Measurements from ENCODE around the gene IFITM2. TPM values are rescaled to one million over a fixed set of nuclear protein-coding genes. Genes with fewer than 3 reads are reported as not detected.
"Not testable (repeated sequence)": the region's sequence is repeated elsewhere in the genome, so short reads cannot be mapped to it uniquely, and the experiment has no call there.

IFITM2 gene
- total RNA-seq, 1 donor from 2014 or later, result 126 TPM

DNA sequence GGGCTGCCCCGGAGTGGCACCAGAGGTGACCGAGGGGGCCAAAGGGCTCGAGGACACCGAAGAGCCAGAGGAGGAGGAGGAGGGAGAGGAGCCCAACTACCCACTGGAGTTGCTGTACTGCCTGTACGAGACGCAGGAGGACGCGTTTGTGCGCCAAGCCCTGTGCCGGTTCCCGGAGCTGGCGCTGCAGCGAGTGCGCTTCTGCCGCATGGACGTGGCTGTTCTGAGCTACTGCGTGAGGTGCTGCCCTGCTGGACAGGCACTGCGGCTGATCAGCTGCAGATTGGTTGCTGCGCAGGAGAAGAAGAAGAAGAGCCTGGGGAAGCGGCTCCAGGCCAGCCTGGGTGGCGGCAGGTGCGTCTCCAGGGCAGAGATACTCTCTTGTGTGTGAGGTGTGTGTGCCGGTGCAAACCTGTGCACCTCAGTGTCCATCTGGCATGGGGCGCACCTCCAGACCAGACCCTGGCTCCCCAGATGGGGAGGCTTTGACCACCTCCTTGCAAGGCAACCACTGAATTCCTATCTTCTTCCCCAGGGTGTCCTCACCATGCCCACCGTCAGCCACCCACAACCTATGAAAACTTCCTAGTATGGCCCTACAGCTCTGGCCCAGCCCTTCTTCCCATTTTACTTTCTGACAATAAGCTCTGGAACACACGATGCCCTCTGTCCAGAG lies 26.0 kb upstream of the IFITM2 start:
- no peak for DNase-seq (ENCODE audit: low read depth)

DNA sequence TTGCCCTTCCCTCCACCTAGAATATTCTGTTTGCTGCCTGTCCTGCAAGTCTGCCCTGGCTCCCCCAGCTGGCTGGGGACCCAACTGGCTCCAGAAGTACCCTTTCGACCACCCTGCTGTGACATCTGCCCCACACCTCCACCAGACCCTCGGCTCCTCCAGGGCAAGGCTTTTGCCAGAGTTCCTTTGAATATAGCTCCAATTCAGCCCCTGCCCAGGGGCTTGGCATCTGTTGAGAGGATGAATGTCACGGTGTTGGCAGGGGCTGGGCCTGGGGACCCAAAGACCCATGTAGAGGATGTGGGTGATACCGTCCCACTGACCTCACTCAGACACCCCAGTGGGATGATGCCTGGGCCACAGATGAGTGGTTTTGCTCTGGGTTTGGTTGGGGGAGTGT lies 25.4 kb upstream of the IFITM2 start:
- no peak for DNase-seq (ENCODE audit: low read depth)

DNA sequence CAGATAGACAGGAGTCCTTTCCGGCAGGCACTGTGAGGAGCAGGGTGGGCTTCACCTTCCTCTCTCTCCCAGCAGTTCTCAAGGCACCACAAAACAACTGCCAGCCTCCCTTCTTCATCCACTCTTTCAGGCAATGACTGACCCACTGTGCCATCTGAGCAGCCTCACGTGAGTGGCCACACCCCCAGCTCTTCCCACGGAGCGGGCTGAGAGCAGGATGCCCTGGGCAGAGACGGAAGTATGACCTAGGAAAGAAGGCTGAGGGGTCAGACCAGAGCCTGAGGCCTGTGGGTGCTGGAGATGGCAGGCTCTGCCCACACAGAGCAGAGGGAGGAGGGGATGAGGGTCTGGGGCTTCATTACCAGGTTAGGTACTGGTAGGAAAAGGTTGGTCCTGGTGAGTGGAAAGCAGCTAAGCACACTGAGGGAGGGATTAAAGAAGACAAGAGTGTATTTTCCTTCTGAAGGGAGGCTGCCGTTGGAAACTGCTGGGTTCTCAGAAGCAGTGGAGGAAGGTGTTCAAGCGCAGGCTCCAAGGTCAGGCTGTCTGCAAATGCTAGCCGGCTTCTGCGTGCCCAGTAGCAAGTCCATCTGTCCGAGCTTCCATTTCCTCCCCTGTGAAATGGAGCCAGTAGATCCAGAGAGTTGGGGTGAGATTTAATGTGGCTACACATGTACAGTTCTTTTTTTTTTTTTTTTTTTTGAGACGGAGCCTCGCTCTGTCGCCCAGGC lies 24.8 kb upstream of the IFITM2 start:
- no peak for DNase-seq (ENCODE audit: low read depth)

DNA sequence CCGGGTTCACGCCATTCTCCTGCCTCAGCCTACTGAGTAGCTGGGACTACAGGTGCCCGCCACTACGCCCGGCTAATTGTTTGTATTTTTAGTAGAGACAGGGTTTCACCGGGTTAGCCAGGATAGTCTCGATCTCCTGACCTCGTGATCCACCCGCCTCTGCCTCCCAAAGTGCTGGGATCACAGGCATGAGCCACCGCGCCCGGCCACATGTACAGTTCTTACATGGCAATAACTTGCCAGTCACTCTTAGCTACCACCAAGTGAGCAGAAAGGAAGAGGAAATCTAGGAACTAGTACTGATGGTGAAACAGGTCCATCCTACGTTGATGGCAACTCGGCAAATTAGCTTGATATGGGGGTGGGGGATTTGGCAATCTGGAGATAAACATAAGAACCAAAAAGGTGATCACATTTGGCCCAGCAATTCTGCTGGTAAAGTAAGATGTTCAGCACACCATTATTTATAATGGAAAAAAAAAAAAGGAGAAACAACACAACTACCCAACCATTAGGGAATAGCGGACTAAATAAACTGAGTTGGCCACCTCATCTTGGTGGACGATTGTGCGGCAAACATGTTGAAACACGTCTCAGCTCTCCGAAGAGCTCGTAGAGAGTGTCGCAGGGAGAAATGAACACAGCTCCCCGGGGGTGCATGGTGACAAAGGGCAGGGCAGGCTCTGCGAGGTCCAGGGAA lies 24.1 kb upstream of the IFITM2 start:
- DNase-seq (ENCODE audit: low read depth), result no peak

DNA sequence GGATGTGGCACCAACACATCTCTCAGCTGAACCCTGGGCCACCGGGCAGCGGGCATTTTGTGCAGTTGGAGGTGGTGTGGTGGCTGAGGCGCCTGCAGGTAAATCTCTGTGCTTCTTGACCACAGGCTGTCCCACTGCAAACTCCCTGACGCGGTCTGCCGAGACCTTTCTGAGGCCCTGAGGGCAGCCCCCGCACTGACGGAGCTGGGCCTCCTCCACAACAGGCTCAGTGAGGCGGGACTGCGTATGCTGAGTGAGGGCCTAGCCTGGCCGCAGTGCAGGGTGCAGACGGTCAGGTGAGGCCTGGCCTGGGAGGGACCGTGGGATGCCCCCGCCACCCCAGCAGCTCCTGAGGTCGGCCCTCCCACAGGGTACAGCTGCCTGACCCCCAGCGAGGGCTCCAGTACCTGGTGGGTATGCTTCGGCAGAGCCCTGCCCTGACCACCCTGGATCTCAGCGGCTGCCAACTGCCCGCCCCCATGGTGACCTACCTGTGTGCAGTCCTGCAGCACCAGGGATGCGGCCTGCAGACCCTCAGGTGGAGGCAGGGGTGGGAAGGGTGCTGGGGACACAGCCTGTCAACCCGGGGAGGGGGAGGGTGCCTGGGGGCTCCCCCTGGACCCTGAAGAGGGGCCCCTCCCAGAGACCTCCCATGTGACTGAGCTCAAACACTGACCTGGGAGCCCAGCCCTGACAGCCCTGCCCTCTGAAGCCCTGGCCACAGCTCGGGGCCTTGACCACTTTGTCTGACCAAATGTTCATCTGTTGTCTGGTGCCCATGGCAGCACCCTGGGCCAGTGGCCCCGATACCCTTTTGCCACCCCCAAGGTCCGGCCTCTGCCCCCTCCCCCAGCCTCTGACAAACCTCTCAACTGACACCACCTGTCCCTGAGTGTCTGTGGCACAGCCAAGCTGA lies 23.3 kb upstream of the IFITM2 start:
- no peak for DNase-seq (ENCODE audit: low read depth)

DNA sequence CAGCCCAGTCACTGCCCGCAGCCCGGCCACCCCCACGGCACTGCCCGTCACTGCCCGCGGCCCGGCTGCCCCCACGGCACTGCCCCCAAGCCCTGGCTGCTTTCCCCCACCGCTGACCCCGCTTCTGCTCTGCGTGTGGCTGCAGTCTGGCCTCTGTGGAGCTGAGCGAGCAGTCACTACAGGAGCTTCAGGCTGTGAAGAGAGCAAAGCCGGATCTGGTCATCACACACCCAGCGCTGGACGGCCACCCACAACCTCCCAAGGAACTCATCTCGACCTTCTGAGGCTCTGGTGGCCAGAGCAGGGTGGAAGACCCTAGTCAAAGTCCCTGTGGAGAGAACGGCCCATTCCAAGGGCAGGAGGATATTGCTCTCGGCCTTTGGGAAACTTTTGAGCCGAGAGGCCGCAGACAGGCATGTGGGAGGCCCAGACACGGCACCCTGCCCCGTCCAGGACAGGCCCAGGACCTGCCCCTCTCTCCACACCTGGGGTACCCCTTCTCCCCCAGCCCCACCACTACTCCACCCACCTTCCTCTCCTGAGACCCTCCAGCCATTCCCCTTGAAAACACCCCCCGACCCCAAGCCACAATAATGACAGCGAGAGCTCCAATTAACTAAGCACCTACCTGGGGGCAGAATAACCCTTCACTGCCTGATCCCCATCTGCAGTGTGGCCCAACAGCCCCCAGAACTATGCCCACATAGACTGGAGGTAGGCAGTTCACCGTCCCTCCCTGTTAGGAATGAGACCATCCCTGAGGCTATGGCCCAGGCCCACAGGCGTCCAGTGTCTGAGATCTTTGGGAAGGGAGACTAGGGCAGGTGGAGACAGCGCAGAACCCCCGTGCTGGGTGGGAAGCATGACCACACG lies 22.4 kb upstream of the IFITM2 start:
- no peak for DNase-seq (ENCODE audit: low read depth)

DNA sequence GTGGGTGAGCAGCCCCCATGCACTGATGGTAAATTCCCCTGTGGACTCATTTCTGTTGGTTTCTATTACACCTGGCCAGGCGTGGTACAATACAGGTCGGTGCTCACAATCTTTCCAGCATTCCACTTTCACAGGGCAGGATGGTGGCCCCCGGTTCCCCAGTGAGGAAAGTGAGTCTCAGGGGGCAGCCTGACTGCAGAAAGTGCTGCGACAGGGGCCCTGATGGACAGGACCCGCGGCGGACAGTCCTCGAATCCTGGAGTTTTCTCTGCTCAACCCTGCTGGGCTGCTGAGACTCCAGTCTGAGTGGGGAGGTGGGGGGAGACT lies 21.8 kb upstream of the IFITM2 start:
- DNase-seq (ENCODE audit: low read depth), result no peak

DNA sequence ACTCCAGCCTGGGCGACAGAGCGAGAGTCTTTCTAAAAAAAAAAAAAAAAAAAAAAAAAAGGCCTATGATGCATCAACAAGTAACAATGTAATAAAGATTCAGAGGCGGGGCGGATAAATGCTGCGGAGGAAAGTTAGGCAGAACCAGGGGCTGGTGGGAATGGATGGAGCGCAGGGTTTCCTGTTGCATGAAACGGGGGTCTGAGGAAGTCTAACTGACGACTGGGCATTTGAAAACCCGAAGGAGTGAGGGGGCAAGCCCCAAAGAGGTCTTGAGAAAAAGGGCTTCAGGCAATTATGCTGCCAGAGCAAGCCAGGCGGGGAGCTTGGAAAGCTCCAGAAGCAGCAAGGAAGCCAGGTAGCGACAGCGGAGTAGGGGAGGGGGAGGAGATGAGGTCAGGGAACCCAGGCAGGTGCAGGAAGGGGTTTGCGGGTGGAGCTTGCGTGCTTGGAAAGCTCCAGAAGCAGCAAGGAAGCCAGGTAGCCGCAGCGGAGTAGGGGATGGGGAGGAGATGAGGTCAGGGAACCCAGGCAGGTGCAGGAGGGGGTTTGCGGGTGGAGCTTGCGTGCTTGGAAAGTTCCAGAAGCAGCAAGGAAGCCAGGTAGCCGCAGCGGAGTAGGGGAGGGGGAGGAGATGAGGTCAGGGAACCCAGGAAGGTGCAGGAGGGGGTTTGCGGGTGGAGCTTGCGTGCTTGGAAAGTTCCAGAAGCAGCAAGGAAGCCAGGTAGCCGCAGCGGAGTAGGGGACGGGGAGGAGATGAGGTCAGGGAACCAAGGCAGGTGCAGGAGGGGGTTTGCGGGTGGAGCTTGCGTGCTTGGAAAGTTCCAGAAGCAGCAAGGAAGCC lies 20.4 kb upstream of the IFITM2 start:
- DNase-seq (ENCODE audit: low read depth), result not testable (repeated sequence)

DNA sequence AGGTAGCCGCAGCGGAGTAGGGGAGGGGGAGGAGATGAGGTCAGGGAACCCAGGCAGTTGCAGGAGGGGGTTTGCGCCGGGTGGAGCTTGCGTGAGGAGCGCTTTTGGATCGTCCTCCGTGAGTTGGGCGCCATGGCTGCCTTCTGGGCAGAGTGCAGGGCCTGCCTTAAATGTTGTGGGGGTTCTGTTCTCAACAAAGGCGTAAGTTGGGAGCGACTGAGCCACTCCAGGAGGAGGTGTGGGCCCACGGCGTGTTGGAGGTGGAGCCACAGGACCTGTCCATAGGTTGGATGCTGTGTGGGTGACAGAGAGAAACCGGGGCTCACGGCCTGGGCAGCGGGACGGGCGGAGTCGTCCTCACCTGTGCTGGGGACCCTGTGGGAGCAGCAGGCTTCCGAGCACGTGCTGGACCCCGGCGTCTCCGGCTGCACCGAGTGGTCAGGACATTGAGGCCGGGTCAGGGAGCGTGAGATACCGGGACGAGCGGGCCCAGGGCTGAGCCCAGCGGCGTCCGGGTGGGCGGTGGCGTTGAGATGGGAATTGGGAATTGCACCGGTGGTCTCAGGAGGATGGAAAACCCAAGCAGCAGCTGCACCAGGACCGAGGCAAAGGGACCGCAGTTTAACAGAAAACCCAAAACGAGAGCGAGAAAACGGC lies 19.7 kb upstream of the IFITM2 start:
- DNase-seq (ENCODE audit: low read depth), result no peak

DNA sequence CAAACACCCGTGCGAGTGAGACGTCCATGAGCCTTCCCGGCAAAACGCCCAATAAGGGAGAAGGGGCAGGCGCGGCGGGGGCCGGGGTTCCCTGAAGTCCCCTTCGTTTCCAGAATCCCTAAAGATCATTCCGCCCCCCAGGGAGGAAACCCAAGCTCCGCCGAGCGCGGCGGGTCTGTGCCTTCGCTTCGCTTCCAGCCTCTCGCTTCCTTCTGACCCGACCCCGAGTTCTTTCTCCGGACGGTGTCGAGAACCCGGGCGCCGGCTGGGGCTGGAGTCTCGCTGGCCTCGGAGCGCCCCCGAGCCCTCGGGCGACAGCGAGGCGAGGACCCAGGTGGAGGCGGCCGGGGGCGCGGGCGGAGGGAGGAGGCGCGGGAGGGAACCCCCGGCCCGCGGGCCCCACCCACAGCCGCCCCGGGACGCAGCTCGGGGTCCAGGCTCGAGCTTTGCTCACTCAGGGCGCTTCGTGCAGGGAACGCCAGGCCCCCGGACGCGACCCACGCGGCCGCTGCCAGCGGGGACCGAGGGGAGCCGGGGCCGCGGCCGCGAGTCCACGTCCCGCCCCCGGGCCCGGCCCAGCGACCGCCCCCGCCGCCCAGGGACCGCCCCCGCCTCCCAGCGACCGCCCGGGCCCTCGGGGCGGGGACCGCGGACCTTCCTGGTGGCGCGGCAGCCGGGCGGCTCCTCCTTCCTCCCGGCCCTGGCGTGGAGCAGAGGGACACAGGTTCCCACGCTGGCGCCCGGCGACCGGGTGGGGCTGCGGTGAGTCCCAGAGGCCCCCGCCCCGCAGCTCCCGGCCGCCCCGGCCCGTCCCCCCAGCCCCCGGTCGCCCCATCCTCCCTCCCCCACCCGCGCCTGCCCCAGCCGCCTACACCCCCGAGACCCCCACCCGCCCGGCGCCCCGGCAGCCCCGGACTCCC lies 18.9 kb upstream of the IFITM2 start, which contains the start of gene PGGHG:
Gene PGGHG (plus strand): TSS at position 649 of the 920 bp plus-strand sequence. CDS start 691 bp downstream, outside the sequence.
- DNase-seq (ENCODE audit: low read depth), result no peak

DNA sequence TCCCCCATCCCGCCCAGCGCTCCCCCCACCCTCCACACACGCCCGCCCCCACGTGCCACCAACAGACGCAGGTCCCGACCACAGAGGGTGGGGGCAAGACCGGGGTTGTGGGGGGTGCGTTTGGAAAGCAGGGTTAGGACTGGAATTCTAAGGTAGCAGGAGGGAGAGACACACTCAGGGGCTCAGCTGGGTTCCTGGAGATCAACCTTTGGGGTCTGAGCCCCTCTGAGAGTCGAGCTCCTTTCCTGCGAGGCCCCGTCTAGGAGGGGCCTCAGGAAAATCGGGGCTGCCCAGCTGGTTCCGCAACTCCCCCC lies 18.3 kb upstream of the IFITM2 start:
- no peak for DNase-seq (ENCODE audit: low read depth)

DNA sequence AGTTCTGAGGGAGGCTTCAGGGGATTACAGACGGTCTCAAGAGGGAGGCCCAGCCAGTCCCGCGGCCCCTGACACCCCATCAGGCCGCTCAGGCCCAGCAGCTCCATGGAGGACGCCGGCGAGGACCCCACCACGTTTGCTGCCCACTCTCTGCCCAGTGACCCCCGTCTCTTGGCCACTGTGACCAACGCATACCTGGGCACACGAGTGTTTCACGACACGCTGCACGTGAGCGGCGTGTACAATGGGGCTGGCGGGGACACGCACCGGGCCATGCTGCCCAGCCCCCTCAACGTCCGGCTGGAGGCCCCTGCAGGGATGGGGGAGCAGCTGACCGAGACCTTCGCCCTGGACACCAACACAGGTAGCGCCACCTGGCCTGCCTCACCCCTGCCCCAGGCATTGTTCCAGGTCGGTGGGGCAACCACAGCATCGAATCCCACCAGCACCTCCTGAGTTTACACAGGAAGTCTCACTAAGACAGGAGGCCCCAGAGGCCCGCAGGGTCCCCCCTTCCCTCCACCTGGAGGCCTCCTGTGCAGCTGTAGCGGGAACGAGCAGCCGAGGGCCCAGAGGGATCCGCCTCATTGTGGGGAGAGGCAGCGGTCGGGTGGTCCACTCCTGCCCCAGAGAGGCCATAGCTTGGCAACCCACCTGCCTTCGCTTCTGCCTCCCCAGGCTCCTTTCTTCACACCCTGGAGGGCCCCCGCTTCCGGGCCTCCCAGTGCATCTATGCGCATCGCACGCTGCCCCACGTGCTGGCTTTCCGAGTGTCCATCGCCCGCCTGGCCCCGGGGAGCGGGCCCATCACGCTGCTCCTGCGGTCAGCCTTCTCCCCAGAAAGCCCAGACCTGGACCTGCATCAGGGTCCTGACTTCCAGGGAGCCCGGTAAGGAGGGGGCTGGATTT lies 17.6 kb upstream of the IFITM2 start:
- no peak for DNase-seq (ENCODE audit: low read depth)

DNA sequence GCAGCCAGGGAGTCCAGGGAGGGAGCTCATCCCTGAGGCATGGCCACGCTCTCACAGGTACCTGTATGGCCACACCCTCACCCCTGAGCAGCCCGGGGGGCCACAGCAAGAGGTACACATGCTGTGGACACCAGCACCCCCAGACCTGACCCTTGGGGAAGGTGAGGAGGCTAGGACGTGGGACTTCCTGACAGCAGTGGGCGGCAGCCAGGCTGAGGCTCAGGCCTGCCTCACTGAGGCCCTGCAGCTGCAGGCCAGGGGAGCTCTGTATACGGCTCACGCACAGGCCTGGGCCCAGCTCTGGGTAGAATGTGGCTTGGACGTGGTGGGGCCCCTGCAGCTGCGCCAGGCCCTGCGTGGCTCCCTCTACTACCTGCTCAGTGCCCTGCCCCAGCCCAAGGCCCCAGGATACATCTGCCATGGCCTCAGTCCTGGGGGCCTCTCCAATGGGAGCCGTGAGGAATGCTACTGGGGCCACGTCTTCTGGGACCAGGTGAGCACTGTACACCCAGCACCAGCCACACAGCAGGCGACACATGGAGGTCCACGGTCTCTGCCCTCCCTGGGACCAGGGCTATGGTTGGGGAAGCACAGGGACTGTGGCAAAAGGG lies 16.9 kb upstream of the IFITM2 start:
- no peak for DNase-seq (ENCODE audit: low read depth)

DNA sequence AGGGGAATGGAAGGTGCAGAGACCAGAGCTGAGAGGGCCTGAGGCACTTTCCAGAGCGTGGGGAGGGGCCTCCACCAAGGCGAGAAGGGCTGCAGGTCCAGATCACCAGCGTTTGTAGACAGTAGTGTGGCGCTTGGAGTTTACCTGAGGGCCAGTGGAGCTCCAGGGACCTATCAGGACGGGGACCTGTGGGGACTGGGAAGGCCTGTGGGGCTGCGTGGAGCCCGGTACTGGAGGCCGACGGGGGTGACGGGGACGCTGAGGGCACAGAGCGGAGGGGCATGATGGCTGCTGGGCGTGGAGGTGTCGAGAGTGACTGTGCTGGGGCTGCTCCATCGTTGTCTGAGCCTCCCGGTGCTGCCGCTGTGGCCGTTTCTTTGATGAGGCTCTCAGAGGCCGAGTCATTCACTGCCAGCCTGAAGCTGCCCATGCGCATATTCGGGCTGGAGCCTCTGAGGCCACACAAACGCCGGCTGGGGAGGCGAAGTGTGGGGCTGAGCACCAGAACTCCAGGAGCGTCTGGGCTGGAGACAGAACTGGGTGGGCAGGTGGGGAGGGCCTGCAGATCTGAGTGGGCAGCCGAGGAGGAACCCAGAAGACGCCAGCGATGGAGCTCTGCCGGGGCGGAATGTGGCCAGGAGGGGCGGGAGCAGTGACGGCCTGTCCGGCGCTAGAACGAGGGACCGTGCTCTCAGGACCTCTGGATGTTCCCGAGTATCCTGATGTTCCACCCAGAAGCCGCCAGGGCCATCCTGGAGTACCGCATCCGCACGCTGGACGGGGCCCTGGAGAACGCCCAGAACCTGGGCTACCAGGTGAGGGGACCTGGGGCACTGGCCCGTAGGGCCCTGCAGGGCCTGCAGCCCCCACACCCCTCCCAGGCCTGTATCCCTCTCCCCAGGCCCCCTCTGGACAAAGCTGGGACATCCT lies 16.1 kb upstream of the IFITM2 start:
- DNase-seq (ENCODE audit: low read depth), result no peak

DNA sequence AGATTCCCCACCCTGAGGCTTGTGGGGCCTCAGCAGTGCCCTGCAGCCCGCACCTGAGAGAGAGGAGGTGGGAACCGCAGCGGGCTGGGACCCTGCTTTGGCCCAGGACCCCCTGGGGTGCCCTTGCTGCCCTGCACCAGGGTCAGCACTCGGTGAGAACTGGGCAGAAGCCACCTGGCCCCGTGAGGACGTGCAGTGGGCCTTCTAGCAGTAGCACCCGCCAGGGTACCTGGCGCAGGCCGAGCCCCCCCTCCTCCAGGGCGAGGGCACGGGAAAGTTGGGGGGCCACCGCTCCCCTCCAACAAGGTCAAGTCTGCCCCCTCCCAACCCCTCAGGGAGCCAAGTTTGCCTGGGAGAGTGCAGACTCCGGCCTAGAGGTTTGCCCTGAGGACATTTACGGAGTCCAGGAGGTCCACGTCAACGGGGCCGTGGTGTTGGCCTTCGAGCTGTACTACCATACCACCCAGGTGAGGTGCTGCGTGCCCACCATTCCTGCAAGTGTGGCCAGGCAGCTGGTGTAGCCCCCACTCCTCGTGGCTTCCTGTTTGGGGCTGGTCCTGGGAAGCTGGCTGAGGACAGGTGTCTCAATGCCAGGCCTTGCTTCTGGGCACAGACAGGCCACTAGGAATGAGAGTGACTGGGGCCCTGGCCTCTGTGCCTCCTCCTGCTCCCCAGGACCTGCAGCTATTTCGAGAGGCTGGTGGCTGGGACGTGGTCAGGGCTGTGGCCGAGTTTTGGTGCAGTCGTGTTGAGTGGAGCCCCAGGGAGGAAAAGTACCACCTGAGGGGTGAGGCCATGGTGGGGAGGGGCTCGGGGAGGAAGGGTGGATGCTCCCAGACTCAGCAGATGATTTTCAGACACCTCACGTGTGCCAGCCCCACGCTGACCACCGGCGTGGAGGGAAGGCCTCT lies 15.2 kb upstream of the IFITM2 start:
- DNase-seq (ENCODE audit: low read depth), result no peak

Measured in renal cortical epithelial cell (primary cell).